Fibroblast of peridontal ligament (primary cell): ENCODE results near the gene PCGF2.
"Not testable (repeated sequence)": the region's sequence is repeated elsewhere in the genome, so short reads cannot be mapped to it uniquely, and the experiment has no call there.

Source experiments
- DNase-seq: peaks from one replicate; pipeline ENCODE4 v3.0.0-alpha.2; 2010; ENCODE audit errors: extremely low read depth

PCGF2 gene

DNA sequence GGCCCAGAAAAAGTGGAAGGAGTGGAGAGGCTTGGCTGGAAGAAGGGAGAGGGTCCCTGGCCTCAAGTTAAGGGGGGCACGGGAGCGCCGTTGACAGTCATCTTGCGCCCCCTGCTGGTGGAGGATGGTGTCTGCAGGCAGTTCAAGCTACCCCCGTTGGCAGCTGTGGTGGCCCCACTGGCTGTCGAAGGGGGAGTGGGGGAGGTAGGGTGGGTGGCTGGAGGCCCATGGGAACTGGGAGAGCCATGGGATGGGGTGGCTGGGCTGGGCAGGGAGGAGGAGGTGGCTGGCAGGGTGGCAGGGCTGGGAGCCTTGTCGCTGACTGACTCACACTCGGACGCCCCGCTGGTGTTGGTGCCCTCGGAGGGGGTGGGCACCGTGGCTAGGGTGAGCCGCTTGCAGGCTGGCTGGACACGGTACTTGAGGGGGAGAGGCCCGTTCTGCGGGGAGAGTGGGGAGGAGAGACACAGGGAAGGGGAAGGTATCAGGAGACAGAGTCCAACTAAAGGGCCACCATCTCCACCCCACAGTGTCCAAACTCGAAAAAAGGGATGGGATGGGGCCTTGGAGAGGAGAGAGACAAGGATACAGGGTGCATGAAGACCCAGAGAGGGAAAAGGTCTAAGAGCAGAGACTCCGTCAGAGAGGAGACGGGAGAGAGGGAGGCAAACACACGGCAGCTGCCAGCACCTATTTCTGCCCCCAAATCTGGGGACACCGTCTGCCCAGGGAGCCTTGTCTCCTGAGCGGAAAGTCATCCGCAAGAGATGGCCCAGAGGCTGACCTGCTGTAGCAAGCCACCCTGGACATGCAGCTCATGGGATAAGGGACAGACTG is 12.8 kb downstream of the PCGF2 start:
- peak; percentile 28 for DNase-seq

DNA sequence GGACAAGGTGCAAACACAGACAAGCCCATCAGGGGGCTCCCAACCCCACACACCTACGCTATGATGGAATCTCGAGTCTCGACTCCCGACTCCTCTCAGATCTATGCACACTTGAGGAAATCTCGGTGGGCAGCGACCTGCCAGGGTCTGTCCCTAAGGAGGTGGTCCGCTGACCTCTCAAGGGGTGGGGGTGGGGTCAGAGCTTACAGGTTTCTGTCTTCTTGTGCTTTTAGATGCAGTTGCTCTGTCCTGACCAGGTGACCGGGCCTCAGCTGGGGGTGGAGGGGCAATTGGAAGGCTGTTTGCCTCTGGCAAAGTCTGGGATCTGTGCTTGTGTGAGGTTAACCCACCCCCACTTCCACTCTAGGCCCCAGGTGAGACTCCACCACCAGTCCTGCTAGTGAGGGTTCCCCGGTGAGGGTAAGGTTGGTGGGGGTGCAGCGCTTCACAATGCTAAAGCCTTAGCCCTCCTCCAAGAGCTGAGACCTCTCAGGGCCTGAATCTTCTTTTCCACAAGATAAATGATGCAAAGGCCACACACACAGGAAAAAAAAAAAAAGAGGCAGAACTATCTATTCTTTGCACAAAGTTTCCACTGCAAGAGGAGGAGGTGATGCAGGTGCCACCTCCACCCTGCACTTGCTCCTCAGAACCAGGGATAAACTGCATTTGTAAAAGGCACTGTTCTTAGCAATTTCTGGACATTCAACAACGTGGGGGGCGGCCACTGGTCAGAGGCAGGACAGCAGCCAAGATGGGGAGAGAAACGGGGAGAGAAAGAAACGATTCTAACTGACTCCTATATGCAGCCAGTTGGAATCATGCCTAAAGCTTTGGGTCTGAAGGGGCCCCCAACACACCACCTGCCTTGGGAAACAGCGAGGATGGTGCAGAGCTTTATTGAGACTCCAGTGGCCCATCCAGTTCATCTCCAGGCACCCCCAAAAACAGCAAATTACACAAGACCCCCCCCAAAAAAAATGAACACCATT is 13.9 kb downstream of the PCGF2 start:
- no peak for DNase-seq

DNA sequence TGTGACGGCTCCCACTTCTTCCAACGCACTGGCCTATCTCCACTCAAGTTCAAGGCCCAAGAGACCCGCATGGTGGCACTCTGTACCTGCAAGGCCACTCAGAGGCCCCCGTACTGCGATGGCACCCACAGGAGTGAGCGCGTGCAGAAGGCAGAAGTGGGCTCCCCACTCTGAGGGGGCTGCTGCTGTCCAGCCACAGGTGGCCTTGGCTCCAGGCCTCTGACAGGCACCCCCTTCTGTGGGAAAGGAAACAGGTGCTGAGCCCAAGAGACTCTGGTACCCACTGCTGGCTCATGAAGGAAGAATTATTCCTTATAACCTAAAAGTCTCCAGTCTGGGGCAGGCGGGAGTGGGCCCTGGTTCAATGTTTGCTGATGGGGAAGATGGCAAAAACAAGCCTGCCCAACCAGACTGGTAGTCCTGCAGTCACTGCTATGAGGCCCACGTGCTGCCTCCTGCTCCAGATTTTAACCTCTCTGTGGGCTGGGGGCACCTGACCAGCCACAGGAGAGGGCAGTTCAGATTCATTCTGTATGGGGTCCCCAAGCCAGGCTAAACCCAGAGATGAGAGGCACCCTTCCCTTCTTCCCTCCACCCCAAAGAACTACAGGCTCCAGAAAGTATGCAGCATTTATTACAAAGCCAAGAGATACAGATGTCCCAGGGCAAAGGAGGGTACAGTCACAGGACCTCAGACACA is 14.7 kb downstream of the PCGF2 start:
- DNase-seq: no peak

DNA sequence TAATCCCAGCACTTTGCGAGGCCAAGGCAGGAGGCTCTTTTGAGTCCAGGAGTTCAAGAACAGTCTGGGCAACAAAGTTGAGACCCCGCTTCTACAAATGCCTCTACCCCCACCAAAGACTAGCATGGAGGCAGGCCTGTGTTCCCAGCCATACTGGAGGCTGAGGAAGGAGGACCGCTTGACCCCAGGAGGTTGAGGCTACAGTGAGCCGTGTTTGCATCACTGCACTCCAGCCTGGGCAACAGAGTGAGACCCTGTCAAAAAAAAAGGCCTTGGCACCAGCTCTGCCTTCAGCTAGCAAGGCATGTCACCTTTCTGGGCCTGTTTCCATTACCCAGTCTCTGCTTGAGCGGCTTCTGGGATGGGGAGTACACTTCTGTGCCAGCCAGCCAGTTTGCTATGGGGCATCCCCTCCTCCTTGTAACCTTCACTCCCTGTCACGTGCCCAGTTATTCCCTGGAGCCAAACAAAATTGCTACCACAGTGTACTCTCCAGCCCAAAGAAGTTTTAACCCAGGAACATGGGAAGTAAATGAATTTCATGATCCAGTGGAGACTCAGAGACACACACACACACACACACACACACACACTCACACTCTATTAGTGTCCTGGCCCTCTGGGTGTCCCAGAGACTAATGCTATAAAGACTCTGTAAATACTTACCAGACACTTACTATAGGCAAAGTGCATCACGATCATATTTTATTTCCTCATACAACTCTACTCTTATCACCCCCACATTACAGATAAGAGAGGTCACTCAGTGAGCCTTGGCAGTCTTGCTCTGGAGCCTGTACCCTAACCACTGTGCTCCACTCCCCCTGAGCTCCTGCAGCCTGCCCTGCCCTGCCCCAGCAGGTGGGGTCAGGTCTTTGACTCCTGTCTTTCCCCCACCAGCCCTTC is 15.5 kb downstream of the PCGF2 start:
- DNase-seq: no peak

DNA sequence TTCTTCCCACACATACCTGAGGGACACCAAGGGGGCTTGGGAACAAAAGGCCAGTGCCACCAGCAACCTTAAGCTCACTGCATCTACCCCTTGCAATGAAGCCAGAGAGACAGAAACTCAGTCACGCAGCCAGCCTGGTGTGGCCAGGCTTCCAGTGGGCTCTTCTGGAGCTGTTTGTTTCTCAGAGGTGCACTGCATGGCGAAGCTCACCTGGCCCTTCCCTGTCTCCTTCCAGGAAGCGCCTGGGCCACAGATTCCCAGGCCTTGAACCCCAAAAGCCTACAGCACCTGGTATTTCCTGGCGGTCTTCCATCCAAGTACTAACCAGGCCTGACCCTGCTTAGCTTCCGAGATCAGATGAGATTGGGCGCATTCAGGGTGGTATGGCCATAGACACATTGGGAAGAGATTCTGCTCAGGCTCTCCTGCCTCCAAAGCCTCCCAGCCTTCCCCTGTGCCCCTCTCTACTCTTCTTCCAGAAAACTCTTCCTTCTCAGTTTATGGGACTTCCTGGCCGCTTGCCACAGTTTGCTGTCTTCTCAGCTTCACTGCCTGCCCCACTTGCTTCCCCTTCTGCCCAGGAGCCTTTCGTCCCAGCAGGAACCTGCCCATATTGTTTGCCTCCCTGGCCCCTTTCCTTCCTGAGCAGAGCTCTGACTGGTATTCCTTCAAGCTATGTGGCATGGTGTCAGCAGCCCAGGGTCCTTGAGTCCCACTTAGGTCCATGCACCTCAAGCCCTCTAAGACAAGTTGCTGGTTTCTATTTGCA is 16.4 kb downstream of the PCGF2 start:
- DNase-seq: no peak

DNA sequence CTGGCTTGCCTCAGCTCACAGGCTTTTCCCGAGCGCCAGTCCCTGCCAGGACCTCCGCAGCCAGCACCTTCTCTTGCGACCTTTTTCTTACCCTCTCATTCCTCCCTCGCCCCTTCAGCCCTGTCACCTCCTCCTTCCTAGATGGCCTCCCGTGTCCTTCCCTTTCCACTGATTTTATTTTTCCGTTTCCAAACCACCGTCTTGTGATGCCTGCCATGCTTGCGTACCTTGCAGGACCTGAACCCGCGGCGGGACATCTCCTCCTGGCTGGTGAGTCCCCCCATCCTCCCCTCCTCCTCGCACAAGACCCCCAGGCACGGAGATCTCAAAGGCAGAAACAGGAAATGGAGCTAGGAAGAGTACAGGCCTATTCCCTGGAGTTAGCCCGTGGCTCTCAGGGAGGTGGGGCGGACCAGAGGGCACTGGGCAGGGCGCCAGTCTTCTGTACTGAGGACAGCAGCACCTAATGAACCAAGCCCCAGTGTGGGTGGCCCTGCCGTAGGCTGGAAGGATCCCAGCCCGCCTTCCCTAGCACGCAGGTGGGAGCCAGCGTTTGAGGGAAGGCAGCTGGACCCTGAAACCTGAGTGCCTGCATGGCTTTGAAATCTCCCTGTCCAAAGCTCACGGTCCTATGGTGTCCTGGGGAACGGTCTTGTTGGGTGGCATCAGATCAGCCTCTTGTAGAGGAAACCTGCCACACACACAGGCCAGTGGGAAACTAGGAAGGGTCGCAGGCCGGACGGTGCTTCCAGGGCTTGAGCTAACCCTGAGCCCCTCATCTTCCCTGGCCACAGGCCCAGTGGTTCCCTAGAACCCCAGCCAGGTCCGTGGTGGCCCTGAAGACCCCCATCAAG is 17.4 kb downstream of the PCGF2 start:
- DNase-seq: no peak

DNA sequence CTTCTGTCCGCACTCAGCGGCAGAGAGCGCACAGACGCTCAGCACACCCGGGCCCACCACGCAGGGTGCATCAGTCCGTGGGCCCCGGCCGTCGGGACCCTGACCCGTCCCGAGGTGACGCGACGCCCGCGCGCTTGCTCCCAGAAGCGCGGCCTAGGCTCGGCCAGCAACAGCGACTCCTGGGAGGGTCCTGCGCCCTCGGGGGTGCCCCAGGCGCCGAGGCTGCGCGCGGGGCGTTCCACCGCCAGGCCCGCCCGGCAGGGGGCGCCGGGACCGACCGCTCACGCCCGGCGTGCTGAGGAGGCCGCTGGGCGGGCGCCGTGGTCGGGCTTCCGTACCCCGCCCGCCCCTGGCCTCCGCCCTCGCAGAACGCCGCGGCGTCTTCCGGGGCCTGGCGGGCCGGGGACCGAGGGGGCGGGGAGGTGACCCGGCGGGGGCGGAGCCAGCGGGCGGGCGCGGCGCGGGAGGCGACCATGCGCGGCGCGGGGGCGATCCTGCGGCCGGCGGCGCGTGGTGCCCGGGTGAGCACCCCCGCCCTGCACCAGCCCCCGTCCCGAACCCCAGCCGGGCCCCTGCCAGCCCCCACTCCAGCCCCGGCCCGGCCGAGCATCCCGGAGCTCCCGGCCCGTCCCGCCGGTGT is 18.1 kb downstream of the PCGF2 start, which contains the start of gene CISD3:
Gene CISD3, plus strand, starts transcription at position 456 of the 640 bp plus-strand sequence. Its CDS starts 18 bp downstream, at position 474.
- DNase-seq: peak; percentile 69

DNA sequence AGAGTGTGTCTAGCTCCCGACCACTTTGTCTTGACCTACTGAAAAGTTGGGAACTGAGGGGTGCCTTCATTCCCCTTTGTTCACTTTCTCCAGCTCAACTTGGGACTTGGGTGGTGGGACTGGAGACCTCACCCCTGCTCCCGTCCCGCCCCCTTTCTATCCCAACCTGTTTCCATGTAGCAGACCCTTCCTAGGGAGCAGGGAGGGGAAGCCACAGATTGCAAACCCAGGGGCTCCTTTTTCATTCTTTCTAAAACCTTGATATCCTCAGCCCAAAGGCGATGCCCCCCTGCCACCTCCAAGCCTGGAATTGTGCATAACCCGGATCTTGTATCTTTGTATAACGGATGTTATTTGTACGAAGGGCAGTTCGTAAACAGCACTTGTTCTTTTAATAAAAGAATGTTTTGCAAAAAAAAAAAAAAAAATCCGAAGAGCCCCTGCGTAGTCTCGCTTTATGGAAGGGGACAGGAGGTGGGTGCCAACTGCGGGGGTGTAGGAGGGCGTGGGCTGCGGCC is 18.7 kb downstream of the PCGF2 start:
- no peak for DNase-seq

DNA sequence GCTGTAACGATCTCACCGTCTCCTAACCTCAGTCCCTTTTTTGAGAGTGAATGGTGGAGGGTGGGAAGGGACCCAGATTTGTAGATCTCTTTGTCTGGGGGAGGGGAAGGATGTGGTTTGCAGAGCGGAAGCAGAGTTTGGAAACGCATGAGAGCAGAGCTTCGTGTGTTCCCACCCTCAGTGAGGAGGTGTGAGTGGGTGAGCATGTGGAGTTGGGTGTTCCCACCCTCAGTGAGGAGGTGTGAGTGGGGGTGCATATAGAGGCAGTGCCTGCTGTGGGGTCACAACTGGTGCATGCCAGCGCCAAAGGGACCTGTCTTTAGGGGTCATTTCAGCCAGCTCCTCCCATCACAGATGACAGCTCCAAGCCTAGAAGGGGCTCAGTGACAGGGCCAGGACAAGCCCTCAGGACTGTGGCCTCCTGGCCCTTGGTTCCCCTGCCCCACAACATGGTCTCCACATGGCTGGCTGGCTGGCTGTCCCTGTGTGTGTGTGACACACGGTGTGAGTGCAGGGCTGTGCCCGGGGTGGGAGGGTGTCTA is 19.8 kb downstream of the PCGF2 start:
- no peak for DNase-seq

DNA sequence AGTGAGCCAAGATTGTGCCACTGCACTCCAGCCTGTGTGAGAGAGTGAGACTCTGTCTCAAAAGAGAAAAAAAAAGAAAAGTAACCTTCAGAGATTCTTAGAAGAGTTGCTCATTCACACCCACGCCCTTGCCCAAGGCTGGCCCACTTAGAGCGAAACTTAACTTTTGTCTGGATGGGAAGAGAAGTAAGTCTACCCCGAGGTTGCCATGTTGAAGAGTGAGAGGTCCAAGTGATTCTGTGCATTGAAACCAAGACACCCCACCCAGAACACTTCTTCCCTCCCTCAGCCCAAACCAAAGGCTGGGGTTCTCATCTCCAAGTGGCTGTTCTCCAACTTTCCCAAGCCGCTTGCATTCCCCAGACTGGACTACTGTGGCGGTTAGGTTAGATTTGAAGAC is 20.4 kb downstream of the PCGF2 start:
- no peak for DNase-seq

DNA sequence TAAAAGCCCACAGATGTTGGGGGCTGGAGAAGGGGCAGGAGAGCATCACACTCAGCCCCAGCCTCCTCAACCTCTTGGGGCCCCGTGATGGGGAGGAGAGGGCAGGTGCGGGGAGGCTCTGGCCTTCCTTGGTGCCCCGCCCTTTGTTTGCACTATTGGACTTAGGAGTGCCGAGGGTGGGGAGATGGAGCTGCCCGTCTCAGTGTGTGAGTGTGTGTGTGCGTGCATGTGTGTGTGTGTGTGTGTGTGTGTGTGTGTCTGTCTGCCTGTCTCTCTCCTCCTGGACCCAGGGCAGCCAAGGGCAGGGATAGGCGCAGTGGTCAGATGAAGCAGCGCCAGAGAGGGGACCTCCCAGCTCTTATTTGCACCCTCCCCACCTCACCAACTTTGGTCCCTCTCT is 22.0 kb downstream of the PCGF2 start:
- not testable (repeated sequence) for DNase-seq

DNA sequence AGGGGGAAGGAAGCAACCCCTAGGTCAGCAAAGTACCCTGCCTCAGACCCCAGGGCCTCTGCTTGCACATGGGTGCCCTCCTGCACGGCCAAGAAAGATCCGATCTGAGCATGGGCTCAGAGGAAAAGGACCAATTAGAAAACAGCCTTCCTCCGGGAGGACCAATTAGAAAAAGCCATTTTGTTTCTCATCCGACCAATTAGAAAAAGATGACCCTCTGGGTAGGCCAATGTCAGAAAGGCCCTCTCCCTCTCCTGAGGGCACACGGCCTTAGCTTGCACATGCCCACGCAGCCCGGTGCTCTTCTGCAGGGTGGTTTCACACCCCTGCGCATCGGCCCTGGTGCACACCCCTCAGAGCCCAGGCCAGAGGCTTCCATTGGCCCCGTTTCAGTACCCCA is 23.1 kb downstream of the PCGF2 start:
- no peak for DNase-seq

DNA sequence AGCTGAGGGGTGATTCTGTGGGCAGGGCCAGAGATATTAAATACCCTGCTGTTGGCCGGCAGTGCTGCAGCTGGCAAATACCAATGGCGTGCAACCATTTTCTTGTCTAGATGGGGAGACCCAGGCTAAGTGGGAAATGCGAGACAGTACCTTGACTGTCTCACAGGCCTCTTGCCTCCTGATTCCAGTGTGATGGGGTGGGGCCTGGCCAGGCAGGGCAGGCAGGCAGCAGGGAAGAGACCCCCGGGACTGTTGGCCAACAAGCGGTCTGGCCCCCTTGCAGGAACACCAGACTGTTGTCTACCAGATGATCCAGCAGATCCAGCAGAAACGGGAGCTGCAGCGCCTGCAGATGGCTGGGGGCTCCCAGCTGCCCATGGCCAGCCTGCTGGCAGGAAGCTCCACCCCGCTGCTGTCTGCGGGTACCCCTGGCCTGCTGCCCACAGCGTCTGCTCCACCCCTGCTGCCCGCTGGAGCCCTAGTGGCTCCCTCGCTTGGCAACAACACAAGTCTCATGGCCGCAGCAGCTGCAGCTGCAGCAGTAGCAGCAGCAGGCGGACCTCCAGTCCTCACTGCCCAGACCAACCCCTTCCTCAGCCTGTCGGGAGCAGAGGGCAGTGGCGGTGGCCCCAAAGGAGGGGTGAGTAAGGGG is 23.7 kb downstream of the PCGF2 start:
- no peak for DNase-seq

DNA sequence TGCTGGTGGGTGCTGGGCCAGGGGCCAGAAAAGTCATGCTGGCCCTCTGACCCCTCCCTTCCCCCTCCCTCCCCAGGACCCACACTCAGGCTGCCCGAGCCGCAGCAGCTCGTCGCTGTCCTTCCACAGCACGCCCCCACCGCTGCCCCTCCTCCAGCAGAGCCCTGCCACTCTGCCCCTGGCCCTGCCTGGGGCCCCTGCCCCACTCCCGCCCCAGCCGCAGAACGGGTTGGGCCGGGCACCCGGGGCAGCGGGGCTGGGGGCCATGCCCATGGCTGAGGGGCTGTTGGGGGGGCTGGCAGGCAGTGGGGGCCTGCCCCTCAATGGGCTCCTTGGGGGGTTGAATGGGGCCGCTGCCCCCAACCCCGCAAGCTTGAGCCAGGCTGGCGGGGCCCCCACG is 26.3 kb downstream of the PCGF2 start:
- no peak for DNase-seq

DNA sequence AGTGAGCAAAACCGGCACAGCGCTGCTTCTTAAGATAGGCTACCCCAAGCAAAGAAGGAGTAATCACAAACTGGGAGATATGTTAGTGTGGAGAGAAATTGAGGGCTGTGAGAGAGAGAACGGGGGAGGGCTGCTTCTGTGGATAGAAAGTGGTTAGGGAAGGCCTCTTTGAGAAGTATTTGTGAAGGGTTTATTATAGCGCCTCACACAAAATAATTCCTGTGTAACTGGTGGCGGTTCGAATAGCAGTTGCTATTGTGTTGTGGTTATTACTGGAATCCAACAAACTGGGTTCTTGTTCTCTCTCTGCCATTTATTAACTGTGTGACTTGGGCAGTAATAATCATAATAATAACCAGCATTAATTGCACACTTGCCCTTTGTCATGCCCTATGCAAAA is 27.2 kb downstream of the PCGF2 start:
- DNase-seq: no peak

DNA sequence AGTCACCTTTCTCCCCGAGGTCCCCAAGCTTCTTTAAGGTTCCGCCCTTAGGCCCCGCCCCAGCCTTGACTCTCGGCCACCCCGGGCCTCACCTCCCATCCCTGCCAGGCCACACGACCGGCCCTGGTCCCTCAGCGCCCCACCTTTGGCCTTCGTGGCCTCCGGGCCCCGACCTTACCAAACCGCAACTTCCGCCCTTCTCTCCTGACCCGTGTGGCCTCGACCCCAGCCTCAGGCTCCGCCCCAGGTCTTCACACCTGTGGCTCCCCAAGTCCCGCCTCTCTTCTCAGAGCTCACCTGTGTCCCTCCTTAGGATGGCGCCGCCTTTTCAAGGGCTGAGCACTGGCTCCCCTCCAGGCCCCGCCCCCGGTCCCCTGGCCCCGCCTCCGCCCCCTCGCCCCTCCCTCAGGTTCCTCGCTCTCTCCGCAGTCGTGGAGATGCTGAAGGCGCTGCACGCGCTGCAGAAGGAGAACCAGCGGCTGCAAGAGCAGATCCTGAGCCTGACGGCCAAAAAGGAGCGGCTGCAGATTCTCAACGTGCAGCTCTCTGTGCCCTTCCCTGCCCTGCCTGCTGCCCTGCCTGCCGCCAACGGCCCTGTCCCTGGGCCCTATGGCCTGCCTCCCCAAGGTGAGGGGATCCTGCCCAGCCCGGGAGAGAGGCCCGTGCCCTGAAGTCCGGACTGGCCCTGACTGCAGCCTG is 28.0 kb downstream of the PCGF2 start:
- no peak for DNase-seq
